LNCaP clone FGC (cell line): ENCODE results near the gene KIFC3.

Source experiments
- DNase-seq: peaks from one replicate; pipeline ENCODE4 v3.0.0-alpha.2; 2011; ENCODE audit warnings: low read depth
- H3K4me3 ChIP-seq: 2 replicates; pipeline ENCODE4 v1.5.1; 2011; ENCODE audit warnings: mild to moderate bottlenecking, low read depth, low read length, control low read depth
- TF ChIP-seq, protein P1 (sequence below): IDR thresholded peaks from 2 replicates; pipeline ENCODE4 v1.5.1; 2012; ENCODE audit warnings: mild to moderate bottlenecking; ENCODE audit not compliant: control insufficient read depth, insufficient read depth; ENCODE audit errors: extremely low read depth

KIFC3 gene

DNA sequence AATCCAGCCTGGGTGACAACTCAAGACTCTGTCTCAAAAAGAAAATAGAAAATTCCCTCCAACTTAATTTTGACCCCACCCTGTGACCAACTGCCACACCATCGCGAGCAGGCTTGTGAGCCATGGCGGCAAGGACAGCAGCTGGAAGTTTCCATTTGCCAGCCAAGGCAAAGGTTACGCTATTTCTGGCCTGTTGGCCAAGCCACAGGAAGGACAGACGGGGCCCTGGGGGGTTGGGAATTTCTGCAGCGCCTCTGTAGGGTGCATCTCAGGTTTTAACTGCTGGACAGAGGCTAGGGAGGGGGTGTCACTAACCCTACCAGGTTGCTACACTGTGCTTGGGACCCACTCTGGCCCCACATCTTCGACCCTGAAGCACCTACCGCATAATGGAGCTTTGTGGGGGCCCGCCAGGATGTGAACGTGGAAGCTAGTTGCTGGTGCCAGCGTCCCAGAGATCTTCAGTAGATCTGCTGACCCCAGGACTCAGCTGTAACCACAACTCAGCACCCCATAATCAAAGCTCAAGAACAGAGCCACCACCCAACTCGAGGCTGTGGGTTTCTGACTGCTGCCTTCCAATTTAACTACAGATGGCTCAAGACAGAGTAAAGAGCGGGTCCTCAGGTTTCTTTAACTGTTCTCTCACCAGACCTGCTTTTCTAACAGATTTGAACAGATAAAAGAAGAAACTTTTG is 10.9 kb downstream of the KIFC3 start:
- H3K4me3 ChIP-seq, result no peak overlapping the region
- DNase-seq, result no peak
- TF ChIP-seq, protein P1, sequence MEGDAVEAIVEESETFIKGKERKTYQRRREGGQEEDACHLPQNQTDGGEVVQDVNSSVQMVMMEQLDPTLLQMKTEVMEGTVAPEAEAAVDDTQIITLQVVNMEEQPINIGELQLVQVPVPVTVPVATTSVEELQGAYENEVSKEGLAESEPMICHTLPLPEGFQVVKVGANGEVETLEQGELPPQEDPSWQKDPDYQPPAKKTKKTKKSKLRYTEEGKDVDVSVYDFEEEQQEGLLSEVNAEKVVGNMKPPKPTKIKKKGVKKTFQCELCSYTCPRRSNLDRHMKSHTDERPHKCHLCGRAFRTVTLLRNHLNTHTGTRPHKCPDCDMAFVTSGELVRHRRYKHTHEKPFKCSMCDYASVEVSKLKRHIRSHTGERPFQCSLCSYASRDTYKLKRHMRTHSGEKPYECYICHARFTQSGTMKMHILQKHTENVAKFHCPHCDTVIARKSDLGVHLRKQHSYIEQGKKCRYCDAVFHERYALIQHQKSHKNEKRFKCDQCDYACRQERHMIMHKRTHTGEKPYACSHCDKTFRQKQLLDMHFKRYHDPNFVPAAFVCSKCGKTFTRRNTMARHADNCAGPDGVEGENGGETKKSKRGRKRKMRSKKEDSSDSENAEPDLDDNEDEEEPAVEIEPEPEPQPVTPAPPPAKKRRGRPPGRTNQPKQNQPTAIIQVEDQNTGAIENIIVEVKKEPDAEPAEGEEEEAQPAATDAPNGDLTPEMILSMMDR, result no peak

DNA sequence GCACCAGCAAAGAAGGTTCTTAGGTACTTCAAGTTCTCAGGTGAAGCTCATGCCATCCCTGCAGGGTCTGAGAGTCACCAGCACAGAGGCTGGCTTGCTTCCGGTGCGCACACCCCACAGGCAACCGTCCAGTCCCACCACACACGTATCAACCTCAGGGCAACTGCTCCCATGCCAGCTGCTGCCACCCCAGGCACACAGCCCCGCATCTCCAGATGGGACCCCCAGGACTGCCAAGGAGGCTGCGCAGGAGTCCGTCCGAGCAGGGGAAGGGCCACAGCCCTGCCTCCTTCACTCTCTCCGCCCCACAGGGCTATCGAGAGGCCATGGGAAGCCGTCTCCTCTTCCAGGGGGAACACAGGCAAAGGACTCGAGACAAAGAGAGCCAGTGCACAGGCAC is 13.3 kb downstream of the KIFC3 start:
- H3K4me3 ChIP-seq, result no peak overlapping the region
- TF ChIP-seq, protein P1, result no peak
- DNase-seq, result no peak

DNA sequence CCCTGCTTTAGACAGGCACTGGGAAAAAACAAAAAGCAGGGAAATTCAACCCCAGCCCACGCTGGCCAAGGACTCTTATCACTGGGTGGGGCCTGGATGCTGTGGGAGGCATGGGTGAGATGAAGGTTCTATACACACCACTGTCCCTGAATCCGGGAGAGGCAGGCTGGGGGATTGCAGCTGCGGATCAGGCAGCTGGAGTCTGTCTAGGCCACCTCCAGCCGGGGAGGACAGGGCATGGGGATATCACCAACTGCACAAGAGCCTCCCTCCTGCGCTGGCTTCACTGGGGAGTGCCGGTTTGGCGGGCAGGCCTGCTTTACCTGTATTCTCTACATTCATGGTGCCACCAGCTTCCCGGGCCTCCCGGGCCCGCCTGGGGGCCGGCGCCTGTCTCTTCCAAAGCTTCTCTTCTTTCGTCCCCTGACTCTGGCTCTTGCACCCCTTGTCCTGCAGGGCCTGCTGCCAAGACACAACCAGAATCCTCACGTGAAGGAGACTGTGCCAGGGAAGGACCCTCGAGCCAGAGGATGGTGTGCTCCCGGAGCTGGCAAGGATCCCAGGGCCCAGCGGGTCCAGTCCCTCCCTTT is 13.9 kb downstream of the KIFC3 start:
- no peak for DNase-seq
- TF ChIP-seq, protein P1, result no peak
- no peak overlapping the region for H3K4me3 ChIP-seq

DNA sequence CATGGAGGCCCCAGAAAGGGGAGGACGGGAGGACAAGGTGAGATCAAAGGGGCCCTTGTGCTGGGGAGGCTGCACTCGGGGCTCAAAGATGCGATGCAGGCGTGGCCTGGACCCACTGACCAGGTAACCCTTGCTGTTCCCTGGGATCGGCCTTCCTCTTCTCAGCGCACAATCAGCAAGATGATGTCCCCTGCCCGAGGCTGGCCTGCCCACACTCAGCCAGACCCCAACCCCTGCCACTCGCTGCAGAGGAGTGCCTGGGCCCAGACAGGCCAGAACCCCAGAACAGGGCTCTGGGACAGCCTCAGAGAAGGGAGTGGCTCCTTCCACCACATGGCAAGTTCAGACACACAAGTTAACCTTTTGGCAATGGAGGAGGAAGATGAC is 14.8 kb downstream of the KIFC3 start:
- no peak for DNase-seq
- no peak overlapping the region for H3K4me3 ChIP-seq
- TF ChIP-seq, protein P1, result no peak

DNA sequence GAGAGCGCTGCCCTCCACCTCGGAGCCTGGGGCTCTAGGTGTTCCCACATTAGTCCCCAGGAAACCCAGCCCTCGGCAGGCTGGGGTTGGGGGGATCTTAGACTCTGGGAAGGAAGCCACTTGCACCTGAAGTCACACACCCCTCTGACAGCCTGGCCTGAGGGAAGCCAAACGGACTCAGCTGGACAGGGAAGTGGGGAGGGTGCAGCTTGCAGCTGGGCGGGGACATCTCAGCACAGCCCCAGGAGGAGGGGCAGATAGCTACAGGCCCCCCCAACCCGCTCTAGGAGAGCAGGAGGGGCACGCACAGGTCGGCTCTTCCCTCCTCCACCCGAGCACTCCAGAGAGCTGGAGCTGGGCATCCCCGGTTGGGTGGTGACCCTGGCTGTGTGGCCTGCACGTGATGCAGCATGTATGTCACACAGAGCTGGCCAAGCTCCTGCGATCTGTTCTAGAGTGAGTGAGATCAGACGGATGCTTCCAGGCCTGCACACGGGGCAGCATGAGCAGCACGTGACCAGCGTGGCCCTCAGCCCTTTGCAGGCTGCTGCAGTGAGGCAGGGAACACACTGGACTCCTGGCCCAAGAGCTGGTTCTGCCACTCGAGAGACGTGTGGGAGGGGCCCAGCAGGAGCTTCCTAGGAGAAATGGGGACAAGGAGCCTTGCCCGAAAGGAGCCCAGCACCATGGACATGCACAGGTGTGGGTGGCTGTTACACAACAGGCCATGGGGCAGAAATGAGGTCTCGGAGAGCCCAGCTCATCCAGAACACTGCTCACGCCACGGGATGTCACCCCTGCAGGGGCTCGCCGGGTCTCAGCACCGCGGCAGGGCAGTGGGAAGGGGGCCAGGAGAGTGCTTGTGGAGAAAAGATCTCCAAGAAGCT is 15.4 kb downstream of the KIFC3 start:
- TF ChIP-seq, protein P1, result no peak
- no peak overlapping the region for H3K4me3 ChIP-seq
- DNase-seq, result no peak

DNA sequence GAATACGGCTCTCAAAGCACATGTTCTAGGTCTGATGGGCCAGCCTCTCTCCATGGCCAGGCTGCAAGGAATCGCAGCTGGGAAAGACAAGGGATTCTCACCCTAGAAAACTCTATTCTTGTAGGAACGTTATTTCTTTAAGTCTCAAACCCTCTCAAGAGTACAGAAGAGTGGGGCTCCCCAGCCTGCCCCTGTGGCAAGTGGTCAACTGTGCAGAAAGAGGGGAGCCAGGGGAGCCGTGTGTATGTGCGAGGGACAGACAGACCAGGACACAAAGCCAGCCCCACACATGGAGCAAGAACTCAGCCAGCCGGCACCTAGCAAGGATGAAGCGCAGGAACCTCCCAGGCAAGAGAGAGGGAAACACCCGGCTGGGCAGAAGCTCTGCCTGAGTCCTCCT is 16.4 kb downstream of the KIFC3 start:
- TF ChIP-seq, protein P1, result no peak
- no peak for DNase-seq
- no peak overlapping the region for H3K4me3 ChIP-seq
